HepG2 (cell line): Measurements from ENCODE around the gene LRRC73. TPM values are rescaled to one million over a fixed set of nuclear protein-coding genes. Genes with fewer than 3 reads are reported as not detected.

Experiments
- CENPT ChIP-seq: sonication (generic); formaldehyde crosslinking; IDR thresholded peaks from 2 replicates; pipeline ENCODE4 v1.8.0; 2022; ENCODE audit warnings: low read depth, mild to moderate bottlenecking, moderate library complexity, missing genetic modification reagents
- FLYWCH1 ChIP-seq: sonication (generic); formaldehyde crosslinking; IDR thresholded peaks from 2 replicates; pipeline ENCODE4 v1.8.1; 2023; ENCODE audit warnings: mild to moderate bottlenecking, missing genetic modification reagents
- HNRNPL ChIP-seq: fragments of 200-400 bp; formaldehyde crosslinking; IDR thresholded peaks from 2 replicates; pipeline ENCODE4 v1.6.1; 2017; ENCODE audit warnings: mild to moderate bottlenecking, low read depth, low read length
- KDM4B ChIP-seq: sonication (generic); formaldehyde crosslinking; IDR thresholded peaks from 2 replicates; pipeline ENCODE4 v1.4.0; 2020; ENCODE audit warnings: missing genetic modification reagents
- KLF15 ChIP-seq: sonication (generic); formaldehyde crosslinking; IDR thresholded peaks from 2 replicates; pipeline ENCODE4 v1.8.1; 2023; ENCODE audit warnings: borderline replicate concordance, mild to moderate bottlenecking, inconsistent platforms, missing genetic modification reagents, mixed read lengths
- KLF16 ChIP-seq, 2 experiments: sonication (generic) in 1 of 2; formaldehyde crosslinking in 1 of 2; IDR thresholded peaks; 2 replicates each; pipeline versions ENCODE4 v1.6.1 to v1.8.0; 2016 to 2023; ENCODE audit warnings: missing genetic modification reagents in 2 of 2, missing compliant biosample characterization in 1 of 2
- NAIF1 ChIP-seq: sonication (generic); formaldehyde crosslinking; IDR thresholded peaks from 2 replicates; pipeline ENCODE4 v1.5.0; 2020; ENCODE audit warnings: mild to moderate bottlenecking, missing genetic modification reagents, borderline replicate concordance
- PAXIP1 ChIP-seq: sonication (generic); formaldehyde crosslinking; conservative IDR thresholded peaks from 2 replicates; pipeline ENCODE4 v1.4.0; 2020; ENCODE audit warnings: mild to moderate bottlenecking, missing genetic modification reagents, moderate library complexity
- PBX2 ChIP-seq: IDR thresholded peaks from 2 replicates; pipeline ENCODE4 v1.6.1; 2016; ENCODE audit warnings: control low read depth
- RCOR2 ChIP-seq: IDR thresholded peaks from 2 replicates; pipeline ENCODE4 v1.6.1; 2016; ENCODE audit warnings: missing biosample characterization, missing genetic modification reagents
- SMC3 ChIP-seq: IDR thresholded peaks from 2 replicates; pipeline ENCODE4 v1.6.1; 2011; ENCODE audit warnings: low read length, improper control_type of control experiment
- THAP8 ChIP-seq: sonication (generic); formaldehyde crosslinking; IDR thresholded peaks from 2 replicates; pipeline ENCODE4 v1.5.1; 2020; ENCODE audit warnings: missing genetic modification reagents, mild to moderate bottlenecking, borderline replicate concordance
- ZBTB39 ChIP-seq: sonication (generic); formaldehyde crosslinking; IDR thresholded peaks from 2 replicates; pipeline ENCODE4 v1.5.0; 2020; ENCODE audit warnings: missing genetic modification reagents
- ZNF281 ChIP-seq: sonication (generic); formaldehyde crosslinking; IDR thresholded peaks from 2 replicates; pipeline ENCODE4 v1.4.0; 2020; ENCODE audit warnings: missing genetic modification reagents, borderline replicate concordance
- ZNF616 ChIP-seq: sonication (generic); formaldehyde crosslinking; IDR thresholded peaks from 2 replicates; pipeline ENCODE4 v1.5.0; 2020; ENCODE audit warnings: low read depth, mild to moderate bottlenecking, missing genetic modification reagents
- ZNF770 ChIP-seq: sonication (generic); formaldehyde crosslinking; IDR thresholded peaks from 2 replicates; pipeline ENCODE4 v1.5.0; 2020; ENCODE audit warnings: mild to moderate bottlenecking, missing genetic modification reagents
- ZNF839 ChIP-seq: sonication (generic); formaldehyde crosslinking; IDR thresholded peaks from 2 replicates; pipeline ENCODE4 v1.4.0; 2020; ENCODE audit warnings: missing genetic modification reagents, mild to moderate bottlenecking, borderline replicate concordance
- polyA plus RNA-seq, 8 experiments: library from polyadenylated mRNA; depleted of rRNA in 3 of 8; stranded (reverse) in 7 of 8; unstranded in 1 of 8; fragments of >200 nt; fragmentation: Illumina TruSeq in 4 of 8; extraction: Trizol in 4 of 8; gene quantifications; 2 replicates each; pipeline versions ENCODE4 v1.2.1 to v1.2.3, GENCODE V29; 2011 to 2016; ENCODE audit warnings: low read depth in 4 of 8, missing spikeins in 1 of 8, mixed read lengths in 1 of 8; ENCODE audit not compliant: insufficient read depth in 1 of 8
- total RNA-seq, 5 experiments: library from RNA; depleted of rRNA; stranded (reverse); fragments of >200 nt; fragmentation: Illumina TruSeq; extraction: Trizol; gene quantifications; 2 replicates each; pipeline ENCODE4 v1.2.3, GENCODE V29; 2016; ENCODE audit warnings: low read depth in 1 of 5

Gene LRRC73
- total and polyA plus RNA-seq, 2 of the 13 experiments (the other 11 are each of a cell fraction or from before 2014, with no cell fraction given) = 0.11 to 0.12 TPM

- TF ChIP-seq ZNF616 (no peak), KLF16 (CRISPR knock-in tag; IDR thresholded peaks at IDR 0.05) (no peak), SMC3 (peak; percentile 81), PAXIP1 (no peak), THAP8 (CRISPR knock-in tag) (no peak), ZBTB39 (CRISPR knock-in tag) (no peak), RCOR2 (no peak), NAIF1 (CRISPR knock-in tag) (no peak), HNRNPL (0 out of 2 replicates have a peak, but pooled peaks have one; percentile 57), PBX2 (no peak), KLF15 (CRISPR knock-in tag) (no peak), ZNF770 (CRISPR knock-in tag) (no peak), KDM4B (CRISPR knock-in tag) (no peak), CENPT (CRISPR knock-in tag) (no peak), FLYWCH1 (no peak), ZNF281 (CRISPR knock-in tag) (no peak), ZNF839 (0 out of 2 replicates have a peak, but pooled peaks have one; percentile 25)
Observed at GRCh38 chr6:43495409-43495941, 14.7 kb downstream of the LRRC73 start (continued).
